ENCODE results near the gene EPHB1. TPM values are rescaled to one million over a fixed set of nuclear protein-coding genes. Genes with fewer than 3 reads are reported as not detected.

EPHB1 gene
- total RNA-seq, 3 donors from 2014 or later: 0.31 to 6.9 (median 0.64) TPM

DNA sequence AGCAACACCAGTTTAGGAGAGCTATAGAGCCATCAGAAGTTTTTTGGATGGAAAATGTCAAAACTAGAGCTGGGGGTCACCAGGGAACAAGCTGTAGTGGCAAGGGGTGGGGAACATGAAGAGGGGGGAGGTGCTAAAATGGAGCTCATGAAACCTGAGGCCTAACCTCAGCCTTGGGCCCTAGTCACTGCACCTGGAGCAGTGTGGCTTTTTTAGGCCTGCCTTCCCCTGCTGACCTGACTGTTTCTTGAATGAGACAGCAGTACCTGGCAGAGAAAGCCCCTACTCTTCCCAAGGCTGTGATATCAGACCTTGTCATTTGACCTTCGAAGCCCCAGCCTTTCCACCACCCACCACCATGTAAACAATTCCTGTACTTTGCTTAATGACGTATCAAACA is 383.5 kb downstream of the EPHB1 start:
- TF ChIP-seq, protein P1, sequence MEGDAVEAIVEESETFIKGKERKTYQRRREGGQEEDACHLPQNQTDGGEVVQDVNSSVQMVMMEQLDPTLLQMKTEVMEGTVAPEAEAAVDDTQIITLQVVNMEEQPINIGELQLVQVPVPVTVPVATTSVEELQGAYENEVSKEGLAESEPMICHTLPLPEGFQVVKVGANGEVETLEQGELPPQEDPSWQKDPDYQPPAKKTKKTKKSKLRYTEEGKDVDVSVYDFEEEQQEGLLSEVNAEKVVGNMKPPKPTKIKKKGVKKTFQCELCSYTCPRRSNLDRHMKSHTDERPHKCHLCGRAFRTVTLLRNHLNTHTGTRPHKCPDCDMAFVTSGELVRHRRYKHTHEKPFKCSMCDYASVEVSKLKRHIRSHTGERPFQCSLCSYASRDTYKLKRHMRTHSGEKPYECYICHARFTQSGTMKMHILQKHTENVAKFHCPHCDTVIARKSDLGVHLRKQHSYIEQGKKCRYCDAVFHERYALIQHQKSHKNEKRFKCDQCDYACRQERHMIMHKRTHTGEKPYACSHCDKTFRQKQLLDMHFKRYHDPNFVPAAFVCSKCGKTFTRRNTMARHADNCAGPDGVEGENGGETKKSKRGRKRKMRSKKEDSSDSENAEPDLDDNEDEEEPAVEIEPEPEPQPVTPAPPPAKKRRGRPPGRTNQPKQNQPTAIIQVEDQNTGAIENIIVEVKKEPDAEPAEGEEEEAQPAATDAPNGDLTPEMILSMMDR (IDR thresholded peaks at IDR 0.05): no peak
- ATAC-seq: no peak
- no peak for DNase-seq
- no peak overlapping the region for H3K4me3 ChIP-seq
- H3K9me3 ChIP-seq: no peaks in the 10 kb centered on the region
- H3K4me1 ChIP-seq (ENCODE audit: low read depth): no peaks in the 10 kb centered on the region
- no peaks in the 10 kb centered on the region for H3K36me3 ChIP-seq (ENCODE audit: low read depth)
- intact Hi-C loops (cut with DNase I, micrococcal nuclease): no loop called here

DNA sequence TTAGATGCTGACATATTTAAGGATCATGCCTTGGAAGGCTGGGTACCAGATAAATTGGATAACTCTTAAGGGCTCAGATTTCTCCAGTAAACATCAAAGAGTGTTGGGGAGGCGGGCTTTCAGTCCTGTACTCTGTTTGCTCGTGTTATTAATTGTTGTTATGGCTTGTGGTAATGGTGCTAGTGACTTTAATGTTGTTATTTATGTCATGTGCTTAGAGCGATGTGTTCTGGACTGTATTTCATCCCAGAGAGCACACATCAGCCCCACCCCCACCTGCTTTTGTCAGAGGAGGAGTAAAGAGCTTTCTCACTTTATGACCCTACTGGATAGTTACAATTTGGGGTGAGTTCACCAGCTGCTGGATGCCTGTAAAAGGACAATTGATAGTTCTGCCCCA is 386.3 kb downstream of the EPHB1 start:
- no peak for DNase-seq
- intact Hi-C loops (cut with DNase I, micrococcal nuclease): no loop called here
- H3K9me3 ChIP-seq: no peaks in the 10 kb centered on the region
- ATAC-seq: no peak
- H3K4me1 ChIP-seq (ENCODE audit: low read depth): no peaks in the 10 kb centered on the region
- H3K4me3 ChIP-seq: no peak overlapping the region
- no peaks in the 10 kb centered on the region for H3K36me3 ChIP-seq (ENCODE audit: low read depth)
- TF ChIP-seq, protein P1 (IDR thresholded peaks at IDR 0.05): no peak

DNA sequence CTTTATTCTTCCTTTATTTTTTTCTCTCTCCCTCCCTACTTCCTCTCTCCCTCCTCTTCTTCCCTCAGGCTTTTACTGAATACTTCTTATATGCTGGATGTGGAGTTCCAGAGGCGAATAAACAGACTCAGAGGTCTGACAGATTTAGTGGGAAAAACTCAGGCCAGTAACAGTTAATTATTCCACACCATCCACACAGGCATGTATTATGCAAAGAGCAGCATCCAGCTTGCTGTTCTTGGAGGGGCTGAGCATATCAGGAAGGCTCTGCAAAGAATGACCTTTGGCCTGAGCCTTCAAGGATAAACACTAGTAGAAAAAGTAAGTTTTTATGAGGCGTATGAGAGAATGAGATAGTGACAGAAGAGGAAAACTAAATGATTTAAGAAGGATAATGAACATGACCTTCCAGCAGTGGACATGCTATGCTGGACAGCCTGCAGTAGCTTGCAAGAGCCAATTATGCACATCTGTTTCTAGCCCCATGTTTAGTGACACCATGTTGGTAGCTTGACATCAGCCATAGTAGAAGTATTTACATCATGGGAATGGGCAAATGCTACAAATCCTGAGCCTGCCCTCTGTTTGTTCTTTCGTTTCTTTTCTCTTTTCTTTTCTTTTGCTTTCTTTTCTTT is 387.4 kb downstream of the EPHB1 start:
- Histone ChIP-seq H3K4me3 (no peak overlapping the region), H3K4me1 (ENCODE audit: low read depth) (no peaks in the 10 kb centered on the region), H3K36me3 (ENCODE audit: low read depth) (no peaks in the 10 kb centered on the region), H3K9me3 (no peaks in the 10 kb centered on the region)
- ATAC-seq (no peak), DNase-seq (no peak)
- TF ChIP-seq, protein P1 (IDR thresholded peaks at IDR 0.05): no peak
- intact Hi-C loops (cut with DNase I, micrococcal nuclease): no loop called here

DNA sequence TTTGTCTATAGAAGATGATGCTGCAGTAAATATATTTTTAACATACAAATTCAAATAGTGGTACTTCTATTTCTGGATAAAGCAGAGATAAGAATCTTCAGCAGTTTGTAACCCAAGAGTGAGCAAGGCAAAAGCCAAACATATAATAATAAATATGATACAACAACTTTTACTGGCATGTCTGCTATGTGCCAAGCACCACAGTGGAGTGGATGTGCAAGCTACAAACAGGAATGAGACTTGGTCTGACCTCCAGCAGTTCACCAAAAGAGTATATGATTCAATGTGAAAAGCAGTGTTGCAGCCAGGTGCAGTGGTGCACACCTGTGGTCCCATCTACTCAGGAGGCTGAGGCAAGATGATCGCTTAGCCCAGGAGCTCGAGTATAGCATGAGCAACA is 395.6 kb downstream of the EPHB1 start:
- Histone ChIP-seq H3K36me3 (ENCODE audit: low read depth) (no peaks in the 10 kb centered on the region), H3K4me1 (ENCODE audit: low read depth) (no peaks in the 10 kb centered on the region), H3K9me3 (no peaks in the 10 kb centered on the region), H3K4me3 (no peak overlapping the region)
- DNase-seq (no peak), ATAC-seq (no peak)
- TF ChIP-seq, protein P1 (IDR thresholded peaks at IDR 0.05): no peak
- intact Hi-C loops (cut with DNase I, micrococcal nuclease): no loop called here

DNA sequence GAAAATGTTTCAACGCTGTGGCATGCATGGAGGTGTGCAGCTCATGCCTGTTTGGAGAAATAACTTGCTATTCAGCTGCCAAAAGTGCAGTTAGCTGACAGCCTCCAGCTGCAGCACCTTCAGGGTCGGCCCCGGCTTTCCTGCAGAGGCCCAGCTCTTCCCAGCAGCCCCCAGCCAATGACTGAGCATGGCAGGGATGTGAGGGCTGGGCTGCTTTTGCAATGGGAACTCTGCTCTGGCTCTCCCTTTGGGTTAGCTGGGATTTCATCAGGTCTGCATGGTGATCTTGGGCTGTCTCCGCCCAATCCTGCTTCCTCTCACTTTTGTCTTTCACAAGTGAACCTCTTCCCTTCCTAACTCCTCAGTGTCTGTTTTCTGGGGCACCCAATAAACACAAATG is 396.6 kb downstream of the EPHB1 start:
- no peak for DNase-seq
- no peak for ATAC-seq
- Histone ChIP-seq H3K4me1 (ENCODE audit: low read depth) (no peaks in the 10 kb centered on the region), H3K36me3 (ENCODE audit: low read depth) (no peaks in the 10 kb centered on the region), H3K9me3 (no peaks in the 10 kb centered on the region), H3K4me3 (no peak overlapping the region)
- TF ChIP-seq, protein P1 (IDR thresholded peaks at IDR 0.05): no peak
- intact Hi-C loops (cut with DNase I, micrococcal nuclease): no loop called here

DNA sequence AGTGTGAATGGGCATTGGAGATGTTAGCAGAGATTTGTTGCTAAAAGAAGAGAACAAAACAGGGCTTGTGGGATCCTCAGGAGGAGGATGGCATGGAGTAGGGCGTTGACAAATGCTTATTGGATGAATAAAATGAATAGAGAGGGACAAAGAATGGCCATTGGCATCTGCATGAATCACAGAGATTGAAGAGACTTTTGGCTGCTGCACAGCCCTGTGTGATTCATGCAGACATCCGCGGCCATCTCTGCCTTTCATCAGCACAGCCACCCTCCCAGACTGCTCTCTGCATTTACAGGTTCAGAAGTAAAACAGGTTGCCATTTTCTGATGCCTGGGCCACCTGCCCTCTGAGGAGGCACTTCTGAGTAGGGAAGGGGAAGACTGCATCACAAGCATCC is 397.9 kb downstream of the EPHB1 start:
- intact Hi-C loops (cut with DNase I, micrococcal nuclease): no loop called here
- Histone ChIP-seq H3K4me3 (no peak overlapping the region), H3K4me1 (ENCODE audit: low read depth) (no peaks in the 10 kb centered on the region), H3K36me3 (ENCODE audit: low read depth) (no peaks in the 10 kb centered on the region), H3K9me3 (no peaks in the 10 kb centered on the region)
- TF ChIP-seq, protein P1 (IDR thresholded peaks at IDR 0.05): no peak
- ATAC-seq (no peak), DNase-seq (no peak)
